COR-L47 (cell line): ENCODE data around the gene PMEPA1.

Source experiments
- DNase-seq: peaks from one replicate; lab custom pipeline; 2025; lab: John Stamatoyannopoulos, UW

The PMEPA1 gene

DNA sequence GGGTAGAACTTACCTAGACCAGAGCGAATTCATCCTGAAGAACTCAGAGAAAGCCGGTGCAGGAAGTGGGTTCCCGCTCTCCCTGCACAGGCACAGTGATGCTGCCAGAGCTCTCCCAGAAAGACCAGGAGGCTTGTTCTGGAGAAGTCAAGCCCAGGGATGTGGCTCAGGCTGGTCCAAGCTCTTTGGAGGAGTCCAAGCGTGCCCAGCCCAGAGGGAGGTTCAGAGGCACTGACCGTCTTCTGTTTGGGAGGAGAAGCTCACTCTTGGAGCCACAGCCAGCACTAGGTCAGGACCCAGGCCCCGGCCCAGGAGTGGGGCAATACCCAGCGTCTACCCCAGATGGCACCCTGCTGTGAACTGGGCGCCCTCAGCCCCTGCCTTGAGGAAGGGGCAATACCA lies 1.5 kb upstream of the PMEPA1 start:
- no peak for DNase-seq

DNA sequence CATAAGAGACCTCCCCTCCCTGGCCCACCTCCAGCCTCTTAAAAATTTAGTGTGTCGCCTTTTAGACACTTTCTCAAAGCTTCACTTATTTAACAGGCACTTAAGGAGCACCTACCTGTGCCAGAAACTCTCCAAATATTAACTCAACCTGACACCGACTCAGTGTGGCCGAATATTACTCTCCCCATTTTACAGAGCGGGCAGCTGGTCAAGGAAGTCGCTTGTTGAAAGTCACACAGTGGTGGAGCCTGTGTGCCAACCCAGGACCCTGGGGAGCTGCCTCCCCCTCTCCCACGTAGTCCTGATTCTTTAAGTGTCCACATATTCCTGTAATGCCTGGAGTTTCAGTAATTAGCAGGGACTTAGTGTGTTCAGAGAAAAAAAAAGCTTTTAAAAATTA lies 1.0 kb upstream of the PMEPA1 start:
- no peak for DNase-seq

DNA sequence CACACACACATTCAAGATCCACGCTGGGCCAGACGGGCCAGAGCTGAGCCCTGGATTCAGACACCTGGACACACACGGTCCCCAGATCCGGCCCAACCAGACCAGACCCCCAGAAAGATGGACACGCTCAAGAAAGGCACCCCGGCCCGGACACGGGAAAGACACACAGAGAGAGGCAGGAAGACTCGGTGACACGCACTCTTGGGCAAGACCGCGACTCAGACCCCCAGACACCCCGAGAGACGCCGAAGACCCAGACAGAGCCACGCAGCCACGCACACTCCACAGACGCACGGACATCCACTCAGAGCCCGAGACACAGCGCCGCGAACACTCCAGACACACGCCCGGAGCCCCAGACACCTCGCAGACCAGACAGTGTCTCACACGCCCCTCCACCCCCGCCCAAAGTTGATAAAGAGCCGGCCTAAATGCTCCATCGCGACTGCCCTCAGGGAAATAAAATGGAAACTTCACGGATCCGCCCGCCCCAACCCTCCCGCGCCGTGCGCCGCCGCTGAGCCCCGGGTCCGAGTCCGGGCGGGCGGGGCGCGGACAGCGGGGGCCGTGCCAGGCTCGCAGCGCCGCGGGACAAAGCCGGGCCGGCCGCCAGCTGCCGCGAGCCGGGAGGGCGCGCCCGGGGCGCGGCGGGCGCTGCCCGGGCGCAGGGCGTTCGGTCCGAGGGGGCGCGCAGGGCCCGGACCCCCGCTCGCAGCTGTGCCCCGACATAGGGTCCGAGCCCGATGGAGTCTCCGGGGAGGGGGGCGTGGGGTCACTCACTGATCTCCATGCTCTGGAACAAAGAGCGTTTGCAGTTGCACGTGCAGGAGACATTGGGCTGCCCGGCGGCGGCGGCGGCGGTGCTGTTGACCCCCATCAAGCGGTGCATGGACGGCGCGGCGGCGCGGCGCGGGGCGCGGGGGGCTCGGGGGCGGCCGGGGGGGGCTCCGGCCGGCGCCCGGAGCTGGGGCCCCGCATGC lies 831 bp downstream of the PMEPA1 start:
- no peak for DNase-seq

DNA sequence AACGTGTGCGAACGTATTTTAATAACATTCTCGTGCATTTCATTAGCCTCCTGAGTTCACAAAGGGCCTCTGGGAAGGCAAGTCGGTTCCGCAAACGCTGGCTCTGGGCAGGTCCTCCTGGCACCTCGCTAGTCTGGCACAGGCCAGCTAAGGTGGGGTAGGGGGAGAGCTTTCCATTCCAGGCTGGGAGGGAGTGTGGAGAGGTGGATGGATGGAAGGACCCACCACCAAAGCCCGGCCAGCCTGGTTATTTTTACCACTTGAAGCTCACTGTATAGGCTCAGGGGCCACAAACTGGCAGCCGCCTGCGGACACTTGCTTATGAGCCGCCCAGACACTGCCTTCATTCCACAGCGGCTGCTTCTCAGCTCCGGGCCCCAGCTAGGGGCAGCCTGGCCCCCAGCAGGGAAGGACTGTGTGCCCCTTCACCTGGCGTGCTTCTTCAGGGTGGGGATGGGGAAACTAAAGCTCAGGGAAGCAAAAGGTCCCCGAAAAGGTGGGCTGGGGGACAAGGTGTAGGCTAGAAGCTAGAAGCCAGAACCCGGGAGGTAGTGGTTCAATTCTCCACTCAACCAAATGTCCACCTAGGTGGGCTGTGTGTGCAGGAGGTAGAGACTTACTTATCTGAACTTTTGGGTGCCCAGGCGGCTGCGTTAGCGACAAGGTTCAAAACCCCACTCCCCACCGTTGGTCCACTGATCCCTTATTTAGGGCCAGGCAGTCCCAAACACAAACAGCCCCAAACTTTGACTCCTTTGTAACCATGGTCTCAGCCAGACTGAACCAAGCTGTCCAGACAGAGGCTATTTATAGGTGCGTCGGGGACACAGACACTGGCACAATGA lies 1.7 kb downstream of the PMEPA1 start:
- DNase-seq = no peak

DNA sequence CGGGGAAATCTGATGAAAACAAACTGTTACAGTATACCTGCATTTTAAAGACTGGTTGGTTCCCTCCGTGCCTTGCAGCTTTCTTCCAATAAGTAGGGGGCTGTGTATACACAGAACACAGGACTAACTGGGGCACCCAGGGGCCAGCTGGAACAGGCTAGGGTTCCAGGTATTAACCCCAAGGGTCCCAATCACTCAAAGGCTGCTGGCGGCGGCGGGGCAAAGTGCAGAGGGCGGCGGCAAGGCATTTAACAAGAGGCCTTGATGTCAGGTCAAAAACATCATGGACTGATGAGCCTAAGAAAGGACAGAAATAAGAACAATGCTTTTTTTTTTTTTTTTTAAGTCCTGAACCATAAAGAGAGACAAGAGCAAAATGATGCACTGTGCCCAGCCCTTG lies 2.5 kb downstream of the PMEPA1 start:
- no peak for DNase-seq

DNA sequence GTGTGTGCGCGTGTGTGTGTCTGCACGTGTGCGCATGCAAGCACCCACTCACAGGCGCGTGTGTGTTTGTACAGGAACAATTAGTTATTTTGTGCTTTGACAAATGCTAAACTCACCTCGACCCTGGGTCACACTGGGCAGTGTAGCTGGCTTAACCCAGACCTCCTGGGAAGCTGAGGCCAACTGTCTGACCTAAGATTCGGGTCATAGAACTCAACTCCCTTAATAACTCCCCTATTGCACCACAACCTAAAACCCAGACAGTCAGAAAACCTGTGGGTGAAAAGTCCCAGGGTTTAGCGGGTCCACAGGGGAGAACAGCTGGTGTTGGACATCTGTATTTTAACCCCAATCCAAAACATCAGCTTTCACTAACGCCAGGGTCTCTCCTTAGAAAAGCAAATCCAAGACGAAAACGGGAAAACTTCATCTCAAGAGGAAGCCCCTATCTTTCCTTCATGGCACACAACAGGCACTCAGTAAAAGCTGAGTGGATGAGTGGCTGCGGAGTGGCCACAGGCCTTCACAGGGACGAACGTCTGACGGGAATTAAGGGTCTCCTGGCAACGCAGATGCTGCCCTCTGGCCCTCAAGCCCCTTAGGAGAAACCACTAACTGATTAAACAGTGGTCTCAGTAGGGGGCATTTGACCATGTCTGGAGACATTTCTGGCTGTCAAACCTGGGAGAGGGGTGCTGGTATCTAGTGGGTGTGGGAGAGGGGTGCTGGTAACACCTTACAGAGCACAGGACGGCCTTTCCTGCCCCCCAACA lies 4.5 kb downstream of the PMEPA1 start:
- DNase-seq = no peak

DNA sequence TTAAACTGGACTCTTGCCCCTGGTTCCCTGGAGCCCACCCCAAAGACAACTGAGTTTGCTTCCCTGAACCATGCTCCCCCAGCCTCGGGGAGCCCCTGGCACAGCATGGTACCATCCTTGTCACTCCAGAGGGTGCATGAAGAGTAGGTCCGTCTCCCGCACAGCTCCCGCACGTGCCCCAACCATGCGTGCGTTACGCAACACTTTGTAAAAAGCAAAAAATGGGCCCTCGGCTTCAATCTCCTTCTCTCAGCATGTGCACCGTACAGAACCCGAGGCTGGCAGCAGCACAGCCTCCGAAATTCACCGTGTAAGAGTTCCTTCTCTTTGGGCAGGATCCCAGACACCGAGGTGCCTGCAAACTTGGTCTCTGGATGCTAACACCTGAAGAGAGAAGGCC lies 5.6 kb downstream of the PMEPA1 start:
- no peak for DNase-seq

DNA sequence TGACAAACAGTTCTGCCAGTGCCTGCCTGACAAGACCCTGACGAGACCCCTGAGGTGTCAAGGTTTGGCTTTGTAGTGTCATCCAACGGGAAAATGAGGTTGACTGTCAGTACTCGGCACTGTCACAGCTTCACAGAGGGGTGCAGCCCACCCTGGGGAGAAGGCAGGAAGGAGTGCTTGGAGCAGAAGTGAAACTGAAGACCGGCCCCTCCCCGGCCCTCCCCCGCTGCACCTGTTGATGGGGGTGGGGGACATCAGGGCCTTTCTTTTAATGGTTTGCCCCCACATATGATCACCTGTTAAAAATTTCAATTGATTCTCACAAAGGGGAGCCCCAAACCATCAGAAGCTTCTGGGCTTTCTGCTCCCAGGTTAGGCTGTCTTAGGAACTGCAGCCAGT lies 6.8 kb downstream of the PMEPA1 start:
- DNase-seq = no peak

DNA sequence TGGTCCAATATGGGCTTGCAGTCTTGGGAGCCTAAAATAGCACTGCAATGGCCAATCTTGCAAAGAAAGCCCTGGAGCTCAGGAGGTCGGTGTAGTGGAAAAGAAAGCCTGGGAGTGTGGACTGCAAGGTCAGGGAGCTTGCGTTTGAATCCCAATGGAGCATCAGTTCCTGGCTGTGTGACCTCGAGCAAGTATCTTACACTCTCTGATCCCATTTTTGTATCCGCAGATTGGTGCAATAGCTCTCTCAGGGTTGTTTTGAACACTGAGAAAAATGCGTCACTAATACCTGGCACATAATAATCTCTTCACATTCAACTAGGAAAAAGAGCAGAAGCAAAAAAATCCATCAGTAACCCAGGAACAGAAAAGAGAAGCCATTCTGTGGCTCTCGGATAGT lies 7.3 kb downstream of the PMEPA1 start:
- DNase-seq = no peak

DNA sequence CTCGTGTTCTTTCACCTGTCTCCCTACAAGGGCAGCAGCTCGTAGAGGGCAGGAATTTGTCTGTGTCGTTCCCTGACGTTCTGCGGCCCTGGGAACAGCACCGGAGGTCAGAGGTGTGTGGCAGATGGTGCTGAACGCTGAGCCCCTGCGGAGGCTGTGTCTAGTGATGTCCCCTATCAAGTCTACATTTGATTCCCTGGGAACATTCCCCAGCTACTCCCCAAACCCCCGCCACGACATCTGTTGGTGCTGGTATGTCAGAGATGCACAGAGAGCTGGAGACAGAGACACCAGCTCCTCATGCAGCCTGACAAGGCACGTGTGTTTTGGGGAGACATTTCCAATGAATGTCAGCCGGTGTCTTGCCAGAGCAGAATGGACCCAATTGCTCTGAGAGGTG lies 7.7 kb downstream of the PMEPA1 start:
- no peak for DNase-seq

DNA sequence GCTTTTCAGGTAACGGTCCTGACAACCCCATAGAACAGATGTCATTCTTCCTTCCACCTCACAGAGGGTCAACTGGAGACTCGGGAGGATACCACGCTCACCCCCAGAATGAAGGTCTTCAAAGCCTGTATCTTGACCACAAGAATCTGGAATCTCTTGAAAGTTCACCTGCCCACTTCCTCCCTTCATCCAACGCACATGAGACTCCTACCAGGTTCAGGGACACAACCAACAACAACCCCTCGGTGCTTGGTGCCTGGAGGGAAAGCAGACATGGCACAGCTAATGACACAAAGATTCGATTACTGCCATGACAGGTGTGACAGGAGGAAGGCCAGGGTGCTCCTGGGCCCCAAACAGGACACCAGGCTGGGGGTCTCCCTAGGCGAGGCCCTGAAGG lies 8.2 kb downstream of the PMEPA1 start:
- DNase-seq = no peak

DNA sequence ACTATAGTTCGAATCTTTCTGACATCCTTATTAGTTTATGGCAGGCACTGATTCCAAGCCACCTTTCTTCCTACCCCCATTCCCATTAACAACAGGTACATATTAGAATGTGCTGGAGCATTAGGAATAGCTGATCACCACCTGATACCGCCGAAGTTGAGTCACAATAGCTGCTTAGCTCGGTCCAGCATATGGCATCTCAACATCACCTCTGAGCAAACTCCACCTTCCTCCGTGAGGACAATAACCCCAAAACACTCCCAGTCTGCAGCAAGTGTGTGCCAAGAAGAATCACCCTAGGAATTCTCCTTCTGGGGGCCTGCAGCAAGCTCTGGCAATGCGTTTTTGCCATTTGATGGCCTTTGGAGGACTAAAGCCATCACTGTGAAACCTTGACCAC lies 8.7 kb downstream of the PMEPA1 start:
- DNase-seq = no peak

DNA sequence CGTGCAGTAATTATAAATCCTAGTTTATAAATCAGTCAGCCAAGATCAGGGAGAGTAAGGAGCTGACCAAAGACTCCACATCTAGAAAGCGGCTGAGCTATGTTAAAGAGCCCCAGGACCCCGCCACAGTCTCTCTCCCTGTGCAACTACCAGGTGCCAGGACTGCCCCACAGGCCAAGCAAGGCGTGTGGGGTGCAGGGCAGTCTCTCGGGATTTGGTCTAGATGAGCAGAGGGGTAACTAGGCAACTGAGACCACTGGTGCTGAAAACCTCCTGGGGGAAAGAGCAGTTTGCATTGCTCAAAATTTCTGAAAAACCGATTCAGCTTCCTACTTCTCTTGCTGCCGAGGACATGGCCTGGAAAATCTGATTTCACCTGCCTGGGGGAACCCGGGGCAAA lies 10.4 kb downstream of the PMEPA1 start:
- DNase-seq = no peak

DNA sequence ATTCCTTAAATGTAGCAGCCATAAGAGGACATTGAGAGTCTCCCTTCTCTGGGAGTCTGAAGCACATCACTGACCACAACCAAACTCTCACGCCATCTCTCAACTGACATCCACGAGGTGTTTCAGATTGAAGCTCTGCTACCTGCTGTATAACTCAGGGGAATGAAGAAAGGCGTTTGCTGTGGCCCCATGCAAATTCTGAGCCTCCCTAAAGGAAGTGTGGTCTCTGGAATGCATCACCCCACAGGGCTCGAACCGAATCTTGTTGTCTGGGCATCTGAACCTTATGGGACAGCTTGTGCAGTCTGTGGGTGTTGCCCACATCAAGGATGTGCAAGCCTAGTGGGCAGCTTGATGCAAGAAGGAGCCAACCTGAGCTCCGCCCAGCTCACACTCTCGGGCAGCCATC lies 10.9 kb downstream of the PMEPA1 start:
- no peak for DNase-seq

DNA sequence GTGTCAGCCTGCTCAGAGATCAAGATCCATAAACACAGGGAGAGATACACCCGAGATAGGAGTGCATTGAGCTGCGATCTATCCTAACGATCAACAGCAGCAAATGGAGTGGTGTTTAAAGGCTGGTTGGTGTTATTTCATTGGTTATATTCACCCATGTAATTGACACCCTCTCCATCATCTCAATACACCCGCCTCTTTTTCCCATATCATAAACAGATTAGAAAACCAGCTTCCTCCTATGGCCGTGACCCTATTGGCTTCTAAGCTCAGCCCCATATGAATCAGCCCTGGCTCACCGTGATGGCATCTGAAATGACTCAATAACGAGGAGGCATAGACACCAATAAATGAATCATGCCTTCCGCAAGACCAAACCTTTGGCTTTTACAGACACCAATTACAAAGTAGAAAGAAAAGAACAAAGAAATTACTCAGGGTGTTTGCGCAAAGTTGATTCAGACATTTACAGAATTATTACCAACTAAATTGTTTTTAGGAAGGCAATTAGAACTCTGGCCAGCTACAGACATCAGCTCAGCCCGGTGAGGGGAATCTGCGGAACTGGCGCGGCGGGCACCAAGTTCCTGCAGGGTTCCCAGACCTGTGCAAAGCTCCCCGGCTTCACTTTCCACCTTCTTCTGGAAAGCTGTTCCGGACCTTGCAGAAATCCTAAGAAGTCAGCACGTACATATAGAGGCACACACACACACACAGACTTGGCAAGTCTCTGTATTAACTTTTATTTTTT lies 11.5 kb downstream of the PMEPA1 start:
- DNase-seq = no peak

DNA sequence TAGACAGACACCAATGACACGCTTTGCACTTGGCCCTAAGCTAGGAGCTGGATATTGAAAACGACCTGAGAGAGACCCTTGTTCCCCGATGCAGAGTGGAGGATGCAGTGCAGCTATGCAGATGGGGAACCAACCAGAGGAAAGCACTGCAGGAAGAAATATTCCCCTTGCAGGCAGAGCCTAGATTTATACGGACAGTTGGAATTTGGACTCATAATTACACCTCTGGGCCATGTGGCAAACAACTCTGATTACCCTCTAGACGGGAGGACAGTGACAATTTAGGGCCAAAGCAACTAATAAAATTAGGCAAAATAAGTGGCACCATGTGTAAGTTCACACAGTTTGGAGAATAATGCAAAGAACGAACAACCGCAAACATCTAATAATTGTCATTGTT lies 12.3 kb downstream of the PMEPA1 start:
- no peak for DNase-seq

DNA sequence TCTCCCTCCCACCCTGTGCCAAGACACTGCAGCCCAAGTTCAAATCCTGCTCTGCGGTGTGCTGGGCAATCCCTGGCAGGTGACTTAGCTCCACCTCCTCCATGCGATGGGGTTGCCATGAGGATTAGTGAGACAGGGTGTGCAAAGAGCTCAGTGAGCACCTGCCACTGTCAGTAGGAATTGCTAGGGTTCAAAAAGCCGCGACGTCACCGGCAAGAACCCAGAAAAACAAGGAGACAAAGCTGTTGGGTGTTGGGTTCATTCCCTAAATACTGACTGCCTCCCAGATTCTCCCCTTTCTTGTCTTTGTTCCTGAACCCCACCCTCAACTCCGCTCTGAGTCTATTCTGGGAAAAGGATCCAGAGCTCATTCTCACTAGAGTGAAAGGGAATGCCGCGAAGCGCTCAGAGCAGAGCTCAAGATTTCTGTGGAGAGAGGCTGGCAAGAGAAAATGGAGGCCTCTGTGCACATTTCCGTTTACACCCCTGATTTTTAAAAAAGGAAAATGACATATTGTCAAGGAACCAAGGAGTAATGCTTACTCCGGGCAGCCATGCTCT lies 13.3 kb downstream of the PMEPA1 start:
- DNase-seq = no peak

DNA sequence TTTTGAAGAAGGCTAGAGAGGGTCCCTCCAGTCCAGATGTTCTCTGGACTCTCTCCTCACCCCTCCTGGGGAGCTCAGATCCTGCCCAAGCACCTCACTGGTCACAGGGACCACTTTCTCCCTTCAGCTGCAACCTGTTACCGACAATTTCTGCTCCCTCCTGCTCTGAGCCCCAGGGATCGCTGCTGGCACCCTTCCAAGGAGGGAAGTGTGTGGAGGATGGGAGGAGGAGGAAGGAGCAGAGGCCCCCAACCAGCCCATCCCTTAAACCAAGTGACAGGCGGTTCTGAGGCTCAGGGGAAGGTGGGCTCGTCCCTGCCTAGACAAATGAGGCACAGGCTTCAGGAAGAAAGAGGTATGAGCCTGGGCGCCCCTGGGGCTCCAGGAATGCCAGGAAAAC lies 13.9 kb downstream of the PMEPA1 start:
- DNase-seq = no peak

DNA sequence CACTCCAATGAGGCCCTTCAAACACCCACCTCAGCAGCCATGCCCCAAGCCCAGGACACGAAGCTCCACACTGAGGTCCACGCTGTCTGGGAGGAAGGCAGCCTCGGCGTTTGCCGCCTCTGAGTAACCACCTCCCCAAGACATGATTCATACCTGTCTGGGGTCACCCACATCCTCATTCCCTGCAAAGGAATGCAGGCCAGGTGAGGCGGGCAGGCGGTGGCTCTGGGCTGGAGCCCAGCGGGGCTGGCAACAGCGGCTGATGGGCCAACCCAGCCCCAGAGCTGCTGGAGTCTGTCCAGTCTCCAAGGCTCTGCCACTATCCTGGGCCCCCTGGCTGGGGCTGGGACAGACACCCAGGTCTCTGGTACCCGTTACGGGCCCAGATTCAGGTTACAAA lies 14.8 kb downstream of the PMEPA1 start:
- no peak for DNase-seq

DNA sequence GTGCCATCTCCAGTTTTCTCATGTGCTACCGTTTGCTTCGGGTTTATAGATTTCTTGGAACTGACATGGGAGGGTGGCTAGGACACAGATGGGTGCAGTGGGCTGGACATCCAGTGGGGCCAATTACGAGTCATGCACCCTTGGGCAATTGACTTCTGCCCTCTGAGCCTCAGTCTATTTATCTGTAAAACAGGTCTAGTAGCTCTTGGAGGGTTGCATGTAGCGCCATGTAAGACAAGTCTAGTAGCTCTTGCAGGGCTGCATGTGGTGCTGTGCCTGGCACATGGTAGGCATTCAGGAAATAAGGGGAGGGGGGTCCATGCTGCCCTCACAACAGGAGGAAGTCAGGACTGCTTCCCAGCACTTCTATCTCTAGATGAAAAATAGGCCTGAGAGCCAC lies 15.3 kb downstream of the PMEPA1 start:
- DNase-seq = no peak

DNA sequence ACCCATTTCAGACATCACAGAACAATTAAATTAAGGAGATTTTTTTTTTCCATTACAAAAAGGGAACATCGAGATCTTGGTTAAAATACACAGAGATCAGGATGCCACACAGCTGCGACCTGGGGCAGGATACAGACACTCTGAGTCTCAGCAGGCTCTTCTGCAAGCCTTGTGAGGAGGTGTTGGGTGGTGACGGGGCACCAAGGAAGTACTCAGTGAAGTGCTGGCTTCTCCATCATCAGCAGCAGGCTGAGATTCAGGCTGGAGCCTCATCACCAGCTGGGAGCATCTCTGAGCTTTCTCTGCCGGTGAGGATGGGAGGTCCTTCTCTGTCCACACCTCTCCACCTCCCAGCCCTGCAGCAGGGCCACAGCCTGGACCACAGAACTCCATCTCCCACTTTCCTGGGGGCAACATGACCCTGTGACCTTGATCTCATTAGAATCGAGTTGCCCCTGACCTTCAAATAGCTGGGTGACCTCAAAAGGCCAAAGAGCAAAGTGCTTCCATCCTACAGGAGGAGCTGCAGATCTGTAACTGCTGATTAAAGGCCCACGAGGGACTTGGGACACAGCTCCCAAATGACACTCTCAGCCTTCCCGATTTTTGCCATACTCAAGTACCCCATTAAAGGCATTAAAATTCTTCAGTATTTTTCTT lies 16.0 kb downstream of the PMEPA1 start:
- no peak for DNase-seq
